B cell (primary cell): ENCODE results near the gene PARD3. TPM values are rescaled to one million over a fixed set of nuclear protein-coding genes. Genes with fewer than 3 reads are reported as not detected.

Experiments
- ATAC-seq: fragments of 200-7000 bp; cut with Tn5 transposase; one replicate; pipeline ENCODE4 v1.10.0; 2021; ENCODE audit warnings: low read depth, mild to moderate bottlenecking, moderate number of reproducible peaks, moderate library complexity
- CTCF ChIA-PET: fragments of 350-600 bp; sonication (Branson Sonifier 250); formaldehyde crosslinking; loops from one replicate; lab custom pipeline; 2021; ENCODE audit warnings: antibody characterized with exemption, inconsistent platforms; lab: Charles Lee
- POLR2A ChIA-PET: fragments of 350-600 bp; sonication (Branson Sonifier 250); formaldehyde crosslinking; loops from one replicate; lab custom pipeline; 2021; ENCODE audit warnings: antibody characterized with exemption; lab: Charles Lee
- DNase-seq: peaks from one replicate; pipeline ENCODE4 v3.0.0; 2013
- H2AFZ ChIP-seq: 2 replicates; pipeline ENCODE4 v1.6.1; 2012; ENCODE audit warnings: mild to moderate bottlenecking, low read depth, low read length; ENCODE audit not compliant: insufficient read depth, poor library complexity, severe bottlenecking
- H3K27ac ChIP-seq, 2 donors: 1 replicate in 1 of 2; 2 replicates in 1 of 2; pipeline ENCODE4 v1.5.1; 2012 to 2013; ENCODE audit warnings: low read length in 2 of 2, mild to moderate bottlenecking in 2 of 2, moderate library complexity in 1 of 2
- H3K27me3 ChIP-seq, 4 experiments: fragments of 200-600 bp in 1 of 4; sonication (generic) in 1 of 4; replicated peaks in 1 of 4; 1 replicate in 2 of 4; 2 replicates in 2 of 4; pipeline versions ENCODE4 v1.6.1 to v1.7.0; 2013 to 2016; ENCODE audit warnings: low read length in 3 of 4, mild to moderate bottlenecking in 2 of 4, mixed read lengths in 1 of 4, moderate library complexity in 1 of 4; ENCODE audit not compliant: insufficient read depth in 4 of 4, control insufficient read depth in 3 of 4; ENCODE audit errors: control extremely low read depth in 1 of 4
- H3K36me3 ChIP-seq, 2 experiments: replicated peaks in 1 of 2; 1 replicate in 1 of 2; 2 replicates in 1 of 2; pipeline versions ENCODE4 v1.6.1 to v1.7.1; 2013; ENCODE audit warnings: low read length in 1 of 2; ENCODE audit not compliant: insufficient read depth in 2 of 2, control insufficient read depth in 1 of 2; ENCODE audit errors: control extremely low read depth in 1 of 2, extremely low read depth in 1 of 2
- H3K4me1 ChIP-seq, 2 donors: fragments of 200-600 bp in 1 of 2; sonication (generic) in 1 of 2; 1 replicate in 1 of 2; 2 replicates in 1 of 2; pipeline versions ENCODE4 v1.5.1 to v1.6.1; 2013 to 2017; ENCODE audit warnings: low read length in 2 of 2; ENCODE audit not compliant: control insufficient read depth in 2 of 2, insufficient read depth in 2 of 2
- H3K4me2 ChIP-seq: replicated peaks from 2 replicates; pipeline ENCODE3; 2012; ENCODE audit warnings: mild to moderate bottlenecking, low read depth, low read length; ENCODE audit not compliant: poor library complexity, severe bottlenecking
- H3K4me3 ChIP-seq, 5 experiments: fragments of 200-600 bp in 1 of 5; sonication (generic) in 1 of 5; 1 replicate in 3 of 5; 2 replicates in 2 of 5; pipeline versions ENCODE4 v1.5.1 to v1.7.0; 2011 to 2016; ENCODE audit warnings: low read length in 4 of 5, mild to moderate bottlenecking in 4 of 5, low read depth in 2 of 5, control low read depth in 1 of 5, moderate library complexity in 1 of 5; ENCODE audit not compliant: insufficient read depth in 1 of 5; ENCODE audit errors: control extremely low read depth in 1 of 5, extremely low read depth in 1 of 5
- H3K79me2 ChIP-seq: fragments of 200-600 bp; sonication (generic); one replicate; pipeline ENCODE4 v1.6.0; 2016; ENCODE audit warnings: low read length; ENCODE audit not compliant: control insufficient read depth, insufficient read depth
- H3K9ac ChIP-seq: fragments of 200-600 bp; sonication (generic); 2 replicates; pipeline ENCODE4 v1.6.1; 2017; ENCODE audit warnings: mild to moderate bottlenecking, low read length, moderate library complexity
- H3K9me3 ChIP-seq, 3 donors: one replicate each; pipeline versions ENCODE4 v1.6.1 to v1.7.1; 2013; ENCODE audit warnings: low read length in 2 of 3; ENCODE audit not compliant: control insufficient read depth in 2 of 3, insufficient read depth in 1 of 3; ENCODE audit errors: control extremely low read depth in 1 of 3
- H4K20me1 ChIP-seq: 2 replicates; pipeline ENCODE4 v1.6.0; 2012; ENCODE audit warnings: mild to moderate bottlenecking, low read length; ENCODE audit not compliant: insufficient read depth, control insufficient read depth, poor library complexity, severe bottlenecking
- H3K27ac Mint-ChIP-seq: one replicate; pipeline ENCODE4 v1.8.0; 2021; ENCODE audit warnings: mixed read lengths
- H3K27me3 Mint-ChIP-seq: one replicate; pipeline ENCODE4 v1.8.0; 2021; ENCODE audit warnings: mixed read lengths
- H3K4me1 Mint-ChIP-seq: one replicate; pipeline ENCODE4 v1.8.0; 2021; ENCODE audit warnings: mixed read lengths
- H3K4me3 Mint-ChIP-seq: one replicate; pipeline ENCODE4 v1.8.0; 2021; ENCODE audit warnings: mixed read lengths
- H3K9me3 Mint-ChIP-seq: one replicate; pipeline ENCODE4 v1.8.0; 2022; ENCODE audit warnings: mixed read lengths; ENCODE audit not compliant: insufficient read depth
- EZH2 ChIP-seq: IDR thresholded peaks from 2 replicates; pipeline ENCODE4 v1.6.1; 2012; ENCODE audit warnings: borderline replicate concordance, low read depth, mild to moderate bottlenecking, moderate library complexity, low read length; ENCODE audit not compliant: insufficient read depth, poor library complexity, severe bottlenecking
- WGBS: methylation state at CpG from one replicate; pipeline ENCODE4 v1.1.5; 2013; ENCODE audit warnings: missing lambda C conversion rate; ENCODE audit not compliant: insufficient coverage; 5-methylcytosine and 5-hydroxymethylcytosine counted together
- intact Hi-C: fragments of 100-400 bp; cut with micrococcal nuclease; formaldehyde crosslinking; loops from one replicate; pipeline ENCODE4 v1.10.0; 2022
- polyA plus RNA-seq: library from polyadenylated mRNA; depleted of rRNA; stranded (reverse); fragments of >200 nt; gene quantifications from 2 replicates; pipeline ENCODE4 v1.2.3, GENCODE V29; 2012
- total RNA-seq, 2 donors: library from RNA; stranded (reverse); fragments of 120-200 nt in 1 of 2; gene quantifications; 1 replicate in 1 of 2; 2 replicates in 1 of 2; pipeline versions ENCODE4 v1.2.3 to v1.2.4, GENCODE V29; 2013 to 2022
- TF ChIP-seq, protein P1 (sequence below): fragments of 200-600 bp; IDR thresholded peaks from one replicate; pipeline ENCODE4 v1.8.0; 2022; ENCODE audit warnings: antibody characterized with exemption, mild to moderate bottlenecking

Gene PARD3
- total and polyA plus RNA-seq, 2 donors (not counting 1 experiment from before 2014, with no cell fraction given) = not detected

DNA sequence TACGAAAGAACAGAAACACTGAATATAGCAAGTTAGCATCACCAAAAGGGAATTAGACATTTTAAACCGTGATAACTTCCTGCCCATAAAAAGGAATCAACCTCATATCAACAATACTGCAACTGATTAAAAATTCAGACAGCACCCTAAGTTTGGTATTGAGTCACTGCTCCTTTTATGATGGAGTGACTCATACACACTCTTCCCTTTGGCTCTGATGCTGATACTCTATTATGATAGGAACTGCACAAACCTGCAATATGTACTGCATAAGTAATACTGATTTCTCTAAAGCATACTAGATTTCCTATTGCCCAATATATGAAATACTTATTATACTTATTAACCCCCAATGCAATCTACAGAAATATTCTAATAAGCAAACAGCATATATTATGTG, 118.7 kb downstream of the PARD3 start:
- WGBS = no CpG with 5 or more reads among the region's 2 CpGs
- DNase-seq (no peak), ATAC-seq (no peak)
- H4K20me1 ChIP-seq = no peaks in the 10 kb centered on the region
- no peak overlapping the region for H3K4me3 ChIP-seq
- H3K4me2 ChIP-seq = no peak overlapping the region
- intact Hi-C loops = no loop called here
- Mint-ChIP-seq H3K9me3 (no peaks in the 10 kb centered on the region), H3K27ac (no peak overlapping the region), H3K4me3 (no peak overlapping the region), H3K4me1 (no peaks in the 10 kb centered on the region), H3K27me3 (peaks cover 2% of the 10 kb centered on the region)
- CTCF ChIA-PET = no interaction called here
- POLR2A ChIA-PET = no interaction called here
- H3K9me3 ChIP-seq = no peaks in the 10 kb centered on the region
- no peak overlapping the region for H3K27ac ChIP-seq
- no peak overlapping the region for H3K9ac ChIP-seq
- H2AFZ ChIP-seq = no peak overlapping the region
- H3K4me1 ChIP-seq = no peaks in the 10 kb centered on the region
- no peak for TF ChIP-seq EZH2
- TF ChIP-seq, protein P1, sequence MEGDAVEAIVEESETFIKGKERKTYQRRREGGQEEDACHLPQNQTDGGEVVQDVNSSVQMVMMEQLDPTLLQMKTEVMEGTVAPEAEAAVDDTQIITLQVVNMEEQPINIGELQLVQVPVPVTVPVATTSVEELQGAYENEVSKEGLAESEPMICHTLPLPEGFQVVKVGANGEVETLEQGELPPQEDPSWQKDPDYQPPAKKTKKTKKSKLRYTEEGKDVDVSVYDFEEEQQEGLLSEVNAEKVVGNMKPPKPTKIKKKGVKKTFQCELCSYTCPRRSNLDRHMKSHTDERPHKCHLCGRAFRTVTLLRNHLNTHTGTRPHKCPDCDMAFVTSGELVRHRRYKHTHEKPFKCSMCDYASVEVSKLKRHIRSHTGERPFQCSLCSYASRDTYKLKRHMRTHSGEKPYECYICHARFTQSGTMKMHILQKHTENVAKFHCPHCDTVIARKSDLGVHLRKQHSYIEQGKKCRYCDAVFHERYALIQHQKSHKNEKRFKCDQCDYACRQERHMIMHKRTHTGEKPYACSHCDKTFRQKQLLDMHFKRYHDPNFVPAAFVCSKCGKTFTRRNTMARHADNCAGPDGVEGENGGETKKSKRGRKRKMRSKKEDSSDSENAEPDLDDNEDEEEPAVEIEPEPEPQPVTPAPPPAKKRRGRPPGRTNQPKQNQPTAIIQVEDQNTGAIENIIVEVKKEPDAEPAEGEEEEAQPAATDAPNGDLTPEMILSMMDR = no peak
- no peaks in the 10 kb centered on the region for H3K36me3 ChIP-seq
- no peaks in the 10 kb centered on the region for H3K27me3 ChIP-seq
- H3K79me2 ChIP-seq = no peaks in the 10 kb centered on the region

DNA sequence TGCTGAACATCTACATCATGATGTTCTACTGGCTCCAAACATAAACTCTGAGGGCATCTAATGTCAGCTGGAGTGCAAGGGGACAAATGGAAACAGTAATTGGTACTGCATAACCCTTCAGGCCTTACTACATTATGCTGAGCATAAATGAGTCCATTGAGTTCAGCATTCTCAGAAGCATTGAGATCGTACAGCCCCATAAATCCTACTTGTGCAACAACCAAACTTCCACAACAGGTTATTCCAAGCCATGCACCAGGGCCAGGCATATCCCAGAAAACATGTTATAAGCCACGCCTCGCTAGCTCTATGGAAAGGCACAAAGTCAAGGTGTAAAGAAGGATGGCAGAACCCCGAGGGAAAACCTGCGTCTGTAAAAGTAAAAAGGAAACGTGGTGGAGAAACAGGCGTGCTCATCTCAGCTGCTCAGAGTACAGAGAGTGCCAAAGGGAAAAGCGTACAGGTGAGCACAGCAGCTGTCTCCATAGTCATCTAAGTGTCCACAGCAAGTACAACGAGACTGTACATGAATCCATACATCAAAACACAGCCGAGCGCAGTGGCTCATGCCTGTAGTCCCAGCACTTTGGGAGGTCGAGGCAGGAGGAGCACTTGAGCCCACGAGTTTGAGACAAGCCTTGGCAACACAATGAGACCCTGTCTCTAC, 124.6 kb downstream of the PARD3 start:
- POLR2A ChIA-PET = no interaction called here
- Mint-ChIP-seq H3K4me1 (no peaks in the 10 kb centered on the region), H3K27me3 (peaks cover 7% of the 10 kb centered on the region), H3K9me3 (no peaks in the 10 kb centered on the region), H3K27ac (no peak overlapping the region), H3K4me3 (no peak overlapping the region)
- no peak for ATAC-seq
- TF ChIP-seq, protein P1 = no peak
- Histone ChIP-seq H4K20me1 (no peaks in the 10 kb centered on the region), H3K27me3 (peaks cover 0 to 2% (median 0%) of the 10 kb centered on the region in 4 experiments), H3K4me3 (no peak overlapping the region), H3K9me3 (peaks cover 0 to 2% (median 0%) of the 10 kb centered on the region in 3 donors), H3K4me2 (no peak overlapping the region), H3K4me1 (no peaks in the 10 kb centered on the region), H3K27ac (no peak overlapping the region), H3K36me3 (no peaks in the 10 kb centered on the region), H3K79me2 (no peaks in the 10 kb centered on the region), H2AFZ (no peak overlapping the region), H3K9ac (no peak overlapping the region)
- DNase-seq = no peak
- WGBS = 93% methylated on average over 7 of the region's 13 CpGs
- CTCF ChIA-PET = no interaction called here
- intact Hi-C loops = no loop called here
